Brain microvascular endothelial cell (primary cell): ENCODE results near the gene ZNF283.
"Not testable (repeated sequence)": the region's sequence is repeated elsewhere in the genome, so short reads cannot be mapped to it uniquely, and the experiment has no call there.

Experiments
- DNase-seq: peaks from one replicate; pipeline ENCODE4 v3.0.0-alpha.2; 2020
- H3K27ac ChIP-seq: fragments of 250-450 bp; sonication (Bioruptor Pico); 2 replicates; pipeline ENCODE4 v1.5.1; 2020; ENCODE audit warnings: mild to moderate bottlenecking, moderate library complexity
- H3K27me3 ChIP-seq: fragments of 250-450 bp; sonication (Bioruptor Pico); replicated peaks from 2 replicates; pipeline ENCODE4 v1.5.1; 2020; ENCODE audit warnings: mild to moderate bottlenecking
- H3K36me3 ChIP-seq: fragments of 250-450 bp; sonication (Bioruptor Pico); replicated peaks from 2 replicates; pipeline ENCODE4 v1.5.1; 2020; ENCODE audit warnings: mild to moderate bottlenecking
- H3K4me3 ChIP-seq: 2 replicates; pipeline ENCODE4 v1.5.1; 2011; ENCODE audit warnings: low read depth, mild to moderate bottlenecking, control low read depth, low read length, moderate library complexity
- CTCF ChIP-seq: IDR thresholded peaks from 2 replicates; pipeline ENCODE4 v1.5.1; 2011; ENCODE audit warnings: low read depth, mild to moderate bottlenecking, moderate library complexity, low read length, control low read depth, inconsistent platforms; ENCODE audit errors: missing control alignments
- in situ Hi-C: cut with HindIII; loops from 2 replicates; pipeline ENCODE4 v1.10.0; 2017; ENCODE audit warnings: low sequenced_read_pairs, low pct_ligation_motif_present

The ZNF283 gene

DNA sequence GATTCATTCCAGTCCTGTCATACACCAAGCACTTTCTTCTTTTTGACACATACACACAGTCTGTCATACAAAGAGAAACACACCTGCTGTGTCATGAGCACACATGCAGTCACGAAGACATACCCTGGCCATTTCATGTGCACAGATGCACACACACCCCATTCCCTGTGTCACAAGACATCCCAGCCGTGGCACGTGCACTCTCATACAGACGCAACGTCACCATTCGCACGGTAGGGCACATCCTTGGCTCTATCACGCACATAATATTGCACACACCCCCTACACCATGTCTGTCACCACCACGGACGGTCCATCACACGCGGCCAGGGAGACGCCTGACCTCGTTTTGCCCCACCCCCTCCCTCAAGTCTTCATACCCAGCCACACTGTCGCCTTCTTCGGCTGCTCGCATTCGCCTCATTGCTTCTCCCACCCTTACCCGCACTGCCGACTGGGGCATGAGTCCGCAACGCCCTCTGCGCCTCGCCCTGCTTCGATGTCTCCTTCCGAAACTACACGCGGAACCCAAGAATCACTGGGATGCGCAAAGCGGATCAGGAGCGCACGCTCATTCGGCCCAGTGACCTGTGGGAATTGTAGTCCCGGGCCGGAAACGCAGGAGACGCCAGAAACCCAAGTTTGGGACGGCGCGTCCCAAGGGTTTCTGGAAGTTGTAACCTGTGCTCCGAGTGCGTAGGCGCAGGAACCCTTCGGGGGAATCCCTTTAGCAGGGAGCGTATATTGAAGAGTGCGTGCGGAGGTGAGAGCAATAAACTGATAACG is 6.8 kb upstream of the ZNF283 start:
- Histone ChIP-seq H3K27me3 (no peaks in the 10 kb centered on the region), H3K4me3 (peak overlapping the region; percentile 46), H3K27ac (no peak overlapping the region), H3K36me3 (no peaks in the 10 kb centered on the region)
- no peak for TF ChIP-seq CTCF
- in situ Hi-C loops: no loop called here
- DNase-seq: peak; percentile 27

GRCh38 chr19:43820884-43821215 is 6.3 kb upstream of the ZNF283 start:
- DNase-seq: no peak
- Histone ChIP-seq H3K27me3 (no peaks in the 10 kb centered on the region), H3K27ac (no peak overlapping the region), H3K4me3 (peak overlapping the region; percentile 46), H3K36me3 (no peaks in the 10 kb centered on the region)
- in situ Hi-C loops: no loop called here
- no peak for TF ChIP-seq CTCF

DNA sequence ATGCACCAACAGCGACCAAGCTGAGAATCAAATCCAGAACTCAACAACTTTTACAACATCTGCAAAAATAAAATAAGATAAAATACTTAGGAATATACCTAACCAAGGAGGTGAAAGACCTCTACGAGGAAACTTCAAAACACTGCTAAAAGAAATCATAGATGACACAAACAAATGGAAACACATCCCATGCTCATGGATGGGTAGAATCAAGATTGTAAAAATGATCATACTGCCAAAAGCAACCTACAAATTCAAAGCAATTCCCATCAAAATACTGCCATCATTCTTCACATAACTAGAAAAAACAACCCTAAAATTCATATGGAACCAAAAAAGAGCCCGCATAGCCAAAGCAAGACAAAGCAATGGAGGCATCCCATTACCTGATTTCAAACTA is 3.3 kb upstream of the ZNF283 start:
- H3K27me3 ChIP-seq, H3K36me3 ChIP-seq, DNase-seq, H3K27ac ChIP-seq, in situ Hi-C loops, H3K4me3 ChIP-seq: not testable (repeated sequence)

DNA sequence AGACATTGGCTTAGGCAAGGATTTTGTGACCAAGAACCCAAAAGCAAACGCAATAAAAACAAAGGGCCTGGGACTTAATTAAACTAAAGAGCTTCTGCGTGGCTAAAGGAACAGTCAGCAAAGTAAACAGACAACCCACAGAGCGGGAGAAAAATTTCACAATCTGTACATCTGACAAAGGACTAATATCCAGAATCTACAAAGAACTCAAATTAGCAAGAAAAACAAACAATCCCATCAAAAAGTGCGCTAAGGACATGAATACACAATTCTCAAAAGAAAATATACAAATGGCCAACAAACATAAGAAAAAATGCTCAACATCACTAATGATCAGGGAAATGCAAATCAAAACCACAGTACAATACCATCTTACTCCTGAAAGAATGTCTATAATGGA is 2.5 kb upstream of the ZNF283 start:
- H3K27ac ChIP-seq, H3K4me3 ChIP-seq, H3K27me3 ChIP-seq, H3K36me3 ChIP-seq, in situ Hi-C loops, DNase-seq: not testable (repeated sequence)

DNA sequence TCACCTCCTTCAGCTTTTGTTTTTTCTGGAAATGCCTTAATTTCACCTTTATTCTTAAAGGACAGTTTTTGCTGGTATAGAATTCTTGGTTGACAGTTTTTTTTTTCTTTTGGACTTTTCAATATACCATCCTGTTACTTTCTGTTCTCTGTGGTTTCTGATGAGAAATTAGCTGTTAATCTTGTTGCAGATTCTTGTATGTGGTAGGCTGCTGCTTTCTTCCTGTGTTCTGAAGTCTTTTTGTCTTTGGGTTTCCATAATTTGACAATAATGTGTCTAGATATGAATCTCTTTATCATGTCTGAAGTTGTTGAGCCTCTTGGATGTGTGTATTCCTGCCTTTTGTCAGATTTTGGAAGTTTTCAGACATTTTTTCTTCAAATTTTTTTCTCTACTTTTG is 12.0 kb downstream of the ZNF283 start:
- no peak for TF ChIP-seq CTCF
- Histone ChIP-seq H3K27ac (no peak overlapping the region), H3K27me3 (no peaks in the 10 kb centered on the region), H3K36me3 (peaks cover 65% of the 10 kb centered on the region), H3K4me3 (no peak overlapping the region)
- DNase-seq: no peak
- in situ Hi-C loops: no loop called here

DNA sequence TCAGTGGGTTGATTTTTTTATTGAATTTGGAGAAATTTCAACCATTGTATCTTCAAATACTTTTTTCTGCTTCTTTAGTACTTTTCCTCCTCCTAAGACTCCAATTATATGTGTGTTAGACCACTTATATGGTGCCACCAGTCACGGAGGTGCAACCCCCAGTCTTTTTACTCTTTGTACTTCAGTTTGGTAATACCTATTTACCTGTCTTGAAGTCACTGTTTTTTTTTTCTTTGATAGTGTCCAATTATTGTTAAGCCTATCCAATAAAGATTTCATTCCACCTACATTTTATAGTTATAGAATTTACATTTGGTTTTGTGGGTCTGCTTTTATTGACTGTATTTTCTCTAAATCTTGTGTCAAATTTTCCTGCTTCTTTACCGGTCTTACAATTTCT is 14.9 kb downstream of the ZNF283 start:
- in situ Hi-C loops: no loop called here
- peaks cover 50% of the 10 kb centered on the region for H3K36me3 ChIP-seq
- no peaks in the 10 kb centered on the region for H3K27me3 ChIP-seq
- H3K4me3 ChIP-seq: no peak overlapping the region
- H3K27ac ChIP-seq: no peak overlapping the region
- no peak for DNase-seq
- no peak for TF ChIP-seq CTCF

GRCh38 chr19:43847246-43847645 is 20.1 kb downstream of the ZNF283 start:
- H3K36me3 ChIP-seq: peaks cover 32% of the 10 kb centered on the region
- in situ Hi-C loops: no loop called here
- DNase-seq: no peak
- H3K27ac ChIP-seq: no peak overlapping the region
- no peak overlapping the region for H3K4me3 ChIP-seq
- no peaks in the 10 kb centered on the region for H3K27me3 ChIP-seq
- no peak for TF ChIP-seq CTCF
